Daoy (cell line): ENCODE data around the gene CSNK1D. TPM values are rescaled to one million over a fixed set of nuclear protein-coding genes. Genes with fewer than 3 reads are reported as not detected.

Source experiments
- DNase-seq: peaks from one replicate; pipeline ENCODE4 v3.0.0-alpha.2; 2015; ENCODE audit warnings: low read depth
- total RNA-seq: library from RNA; depleted of rRNA; stranded (reverse); fragments of >200 nt; shearing (Covaris generic); gene quantifications from 2 replicates; pipeline ENCODE4 v1.2.3, GENCODE V29; 2014

CSNK1D gene
- total RNA-seq, 1 experiment from 2014 or later, result 25.1 TPM

DNA sequence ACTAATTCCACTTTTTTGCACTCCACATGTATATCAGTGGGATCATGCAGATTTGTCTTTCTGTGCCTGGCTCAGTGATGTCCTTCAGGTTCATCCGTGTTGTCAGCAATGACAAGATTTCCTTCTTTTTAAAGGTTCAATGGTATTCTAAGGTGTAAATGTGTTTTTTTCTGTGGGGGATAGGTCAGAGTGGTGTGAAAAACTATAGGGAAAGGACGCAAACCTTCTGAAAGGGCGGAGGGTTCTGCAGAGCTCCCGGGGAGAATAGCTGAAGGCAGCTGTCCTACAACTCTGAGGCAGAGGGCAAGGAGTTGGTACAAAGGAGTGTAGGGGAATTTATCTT, 21.9 kb upstream of the CSNK1D start:
- DNase-seq, result no peak

- DNase-seq, result no peak
Measured at GRCh38 chr17:82294064-82294773, 20.7 kb upstream of the CSNK1D start.

- DNase-seq, result peak; percentile 99
Measured at GRCh38 chr17:82292251-82293154, 19.0 kb upstream of the CSNK1D start.

- no peak for DNase-seq
Measured at GRCh38 chr17:82291582-82292250, 18.2 kb upstream of the CSNK1D start.

DNA sequence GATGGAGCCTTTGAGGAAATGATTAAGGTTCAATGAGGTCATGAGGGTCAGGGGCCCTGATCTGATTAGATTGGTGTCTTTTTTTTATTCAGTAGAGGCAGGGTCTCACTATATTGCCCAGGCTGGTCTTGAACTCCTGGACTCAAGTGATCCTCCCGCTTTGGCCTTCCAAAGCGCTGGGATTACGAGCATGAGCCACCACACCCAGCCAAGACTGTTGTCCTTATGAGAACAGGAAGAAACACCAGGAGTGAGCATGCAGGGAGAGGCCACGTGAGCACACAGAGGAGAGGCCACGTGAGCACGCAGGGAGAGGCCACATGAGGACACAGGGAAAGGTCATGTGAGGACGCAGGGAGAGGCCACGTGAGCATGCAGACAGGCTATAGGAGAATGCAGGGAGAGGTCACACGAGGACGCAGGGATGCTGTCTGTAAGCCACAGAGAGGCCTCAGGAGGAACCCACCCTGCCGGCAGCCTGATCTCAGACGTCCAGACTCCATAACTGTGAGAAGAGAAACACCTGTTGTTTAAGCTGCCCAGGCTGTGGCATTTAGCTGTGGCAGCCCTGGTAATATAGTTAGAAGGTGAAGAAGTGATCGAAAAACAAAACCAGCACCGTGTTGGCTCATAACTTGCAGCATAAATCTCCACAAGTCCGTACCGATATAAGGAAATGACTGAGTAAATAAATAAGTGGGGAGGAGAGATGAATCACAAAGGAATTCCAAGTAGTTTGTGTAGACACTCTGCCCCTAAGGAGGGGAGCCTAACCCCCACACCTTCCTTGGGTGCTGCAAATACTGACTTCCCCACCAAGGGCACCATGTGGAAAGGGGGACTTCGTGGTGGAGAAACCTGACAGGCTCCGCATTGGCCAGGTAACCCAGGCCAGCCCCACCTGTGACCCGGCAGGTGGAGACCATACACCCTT, 14.6 kb upstream of the CSNK1D start:
- DNase-seq, result peak; percentile 85

DNA sequence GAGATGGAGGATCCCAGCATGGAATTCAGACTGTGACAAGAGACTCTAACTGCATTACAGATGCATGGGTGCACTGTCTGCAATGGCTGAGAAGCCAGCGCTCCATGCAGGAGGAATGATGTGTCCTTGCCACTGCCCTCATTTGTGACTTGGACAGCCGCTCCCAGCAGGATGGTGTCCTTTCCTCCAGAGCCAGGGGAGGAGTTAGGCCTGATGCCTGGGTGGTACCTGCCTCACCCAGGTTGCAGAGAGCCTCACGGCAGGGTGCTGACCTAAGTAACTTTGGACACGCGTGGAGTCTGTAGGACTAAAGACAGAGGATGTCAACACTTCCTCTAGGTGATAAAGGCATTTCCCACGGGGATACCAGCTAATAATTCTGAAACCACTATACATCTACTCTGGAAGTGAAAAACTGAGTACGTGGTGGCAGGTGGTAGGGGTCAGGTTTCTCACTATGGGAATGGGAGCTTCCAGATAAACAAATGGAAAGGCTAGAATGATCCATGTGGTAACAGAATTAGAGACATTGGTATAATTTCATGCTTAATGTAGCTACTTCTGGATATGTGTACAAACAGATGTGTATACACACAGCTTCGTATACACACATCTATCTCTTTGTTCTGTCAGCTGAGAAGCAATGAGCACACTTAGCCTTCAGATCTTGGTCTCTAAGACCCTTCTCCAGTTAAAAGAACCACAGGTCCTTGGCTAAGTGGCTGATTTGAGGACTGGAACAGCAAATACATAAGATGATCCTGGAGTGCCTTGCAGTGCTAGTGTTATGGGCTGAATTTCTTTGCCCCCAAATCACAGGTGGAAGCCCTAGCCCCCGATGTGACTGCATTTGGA, 13.7 kb upstream of the CSNK1D start:
- DNase-seq, result no peak

DNA sequence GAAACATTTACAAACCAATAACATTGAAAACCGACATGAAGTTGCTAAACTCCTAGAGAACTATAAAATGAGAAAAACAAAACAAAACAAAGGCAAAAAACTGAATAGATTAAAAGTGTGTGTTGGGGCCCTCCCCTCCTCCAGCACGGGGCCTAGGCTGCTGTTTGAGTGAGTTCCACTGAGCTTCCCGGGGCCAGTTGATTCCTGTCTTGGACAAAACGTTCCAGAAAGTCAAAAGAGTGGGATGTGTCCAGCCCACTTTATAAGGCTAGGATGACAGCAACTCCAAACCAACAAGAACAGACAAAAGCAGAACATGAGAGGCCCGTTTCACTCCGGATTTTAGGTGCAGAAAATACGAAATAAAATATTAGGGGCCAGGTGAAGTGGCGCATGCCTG, 11.6 kb upstream of the CSNK1D start:
- no peak for DNase-seq

DNA sequence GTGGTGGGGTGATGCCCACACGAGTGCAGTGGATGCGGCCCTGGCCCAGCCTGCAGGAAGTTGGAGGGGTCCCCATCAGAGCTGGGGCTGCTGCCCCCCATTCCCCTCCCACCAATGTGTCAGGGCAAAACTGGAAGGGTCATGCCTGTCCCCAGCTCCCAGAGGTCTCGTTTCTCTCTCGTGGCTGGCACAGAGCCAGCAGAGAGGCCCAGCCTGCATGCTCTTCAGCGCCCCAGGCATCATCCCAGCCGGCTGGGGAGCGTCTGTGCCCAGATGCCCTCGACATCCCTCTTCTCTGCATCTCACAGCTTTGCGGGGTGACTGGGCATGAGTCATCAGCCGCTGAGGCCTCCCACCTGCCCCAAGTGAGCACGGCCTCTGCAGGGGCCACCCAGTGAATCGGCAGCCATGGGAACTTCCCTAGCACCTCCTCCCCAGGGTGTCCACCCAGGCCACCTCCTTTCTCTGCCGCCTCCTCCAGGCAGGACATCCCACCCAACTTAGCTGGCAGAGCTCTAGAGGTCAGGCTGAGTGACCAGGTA, 9.8 kb upstream of the CSNK1D start:
- peak; percentile 98 for DNase-seq

GRCh38 chr17:82282239-82283207, 9.0 kb upstream of the CSNK1D start:
- no peak for DNase-seq

DNA sequence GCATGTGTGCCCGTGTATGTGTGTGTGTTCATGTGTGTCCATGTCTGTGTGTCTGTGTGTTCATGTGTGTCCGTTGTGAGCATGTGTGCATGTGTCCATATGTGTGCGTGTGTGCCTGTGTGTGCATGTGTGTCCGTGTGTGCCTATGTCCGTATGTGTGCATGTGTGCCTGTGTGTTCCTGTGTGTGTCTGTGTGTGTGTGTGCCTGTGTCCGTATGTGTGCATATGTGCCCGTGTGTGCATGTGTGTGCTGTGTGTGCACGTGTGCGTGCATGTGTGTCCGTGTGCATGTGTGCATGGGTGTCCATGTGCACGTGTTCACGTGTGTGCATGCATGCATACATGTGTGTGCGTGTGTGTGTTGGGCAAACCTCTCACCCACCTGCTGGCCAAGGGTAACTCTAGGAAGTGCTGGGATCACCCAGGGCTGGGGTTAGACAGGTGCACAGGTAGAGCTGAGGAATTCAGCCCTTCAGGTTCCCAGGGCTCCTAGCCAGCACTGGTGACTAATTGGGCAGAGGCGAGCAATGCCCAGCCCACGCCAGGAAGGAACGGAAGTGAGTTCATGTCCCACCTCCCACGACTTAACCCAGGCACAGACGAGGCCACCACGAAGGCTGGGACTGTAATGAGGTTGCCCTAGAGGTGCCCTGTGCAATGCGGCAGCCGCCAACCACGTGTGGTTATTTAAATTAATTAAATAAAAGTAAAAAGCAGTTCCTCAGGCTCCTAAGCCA, 8.2 kb upstream of the CSNK1D start:
- DNase-seq, result peak; percentile 94

- no peak for DNase-seq
Measured at GRCh38 chr17:82281076-82281475, 7.6 kb upstream of the CSNK1D start.

GRCh38 chr17:82280537-82280936, 7.0 kb upstream of the CSNK1D start:
- no peak for DNase-seq

GRCh38 chr17:82278786-82279391, 5.4 kb upstream of the CSNK1D start:
- no peak for DNase-seq

GRCh38 chr17:82278308-82278707, 4.8 kb upstream of the CSNK1D start:
- DNase-seq, result no peak

DNA sequence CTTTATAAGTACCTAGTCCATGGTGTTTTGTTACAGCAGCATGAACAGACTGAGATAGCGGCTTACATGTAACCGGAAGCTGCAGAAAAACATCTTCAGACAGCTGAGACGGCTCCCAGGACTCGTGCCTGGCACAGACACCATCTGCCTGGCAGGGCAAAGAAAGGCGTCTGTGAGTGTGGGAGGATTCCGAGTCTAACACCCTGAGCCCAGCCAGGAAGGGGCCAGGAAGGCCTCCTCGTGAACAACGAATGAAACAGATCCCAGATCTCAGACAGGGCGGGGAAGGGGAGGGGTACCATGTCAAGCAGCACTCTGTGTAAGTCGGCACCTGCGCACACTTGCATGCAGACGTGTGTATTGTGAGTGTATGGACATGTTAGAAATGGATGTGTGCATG, 4.4 kb upstream of the CSNK1D start:
- DNase-seq, result no peak

GRCh38 chr17:82276938-82277337, 3.4 kb upstream of the CSNK1D start:
- DNase-seq, result no peak

GRCh38 chr17:82275326-82275725, 1.8 kb upstream of the CSNK1D start:
- DNase-seq, result no peak
